Measurements from ENCODE around the gene NES. TPM values are rescaled to one million over a fixed set of nuclear protein-coding genes. Genes with fewer than 3 reads are reported as not detected.

NES gene
- total RNA-seq, 1 donor from 2014 or later, result 42.4 TPM

DNA sequence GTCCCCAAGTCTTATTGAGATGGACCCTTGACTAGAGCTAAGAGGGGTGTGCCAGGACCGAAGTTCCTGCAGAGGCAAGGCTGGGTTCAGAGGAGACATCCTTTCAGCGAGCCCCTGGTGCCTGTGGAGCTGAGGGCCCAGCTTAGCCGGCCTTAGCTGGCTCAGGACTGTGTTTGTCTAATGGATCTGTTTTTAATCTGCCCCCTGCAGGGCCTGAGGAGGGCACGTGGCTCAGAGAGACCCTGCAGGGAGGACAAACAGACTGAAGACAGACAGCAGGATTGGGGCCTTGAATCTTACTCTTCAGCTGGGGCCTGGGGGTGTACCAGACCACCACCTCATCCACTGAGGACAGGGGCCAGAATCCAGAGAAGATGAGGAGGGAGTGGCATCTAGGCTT lies 26.5 kb upstream of the NES start:
- DNase-seq (ENCODE audit: low spot score), result no peak

DNA sequence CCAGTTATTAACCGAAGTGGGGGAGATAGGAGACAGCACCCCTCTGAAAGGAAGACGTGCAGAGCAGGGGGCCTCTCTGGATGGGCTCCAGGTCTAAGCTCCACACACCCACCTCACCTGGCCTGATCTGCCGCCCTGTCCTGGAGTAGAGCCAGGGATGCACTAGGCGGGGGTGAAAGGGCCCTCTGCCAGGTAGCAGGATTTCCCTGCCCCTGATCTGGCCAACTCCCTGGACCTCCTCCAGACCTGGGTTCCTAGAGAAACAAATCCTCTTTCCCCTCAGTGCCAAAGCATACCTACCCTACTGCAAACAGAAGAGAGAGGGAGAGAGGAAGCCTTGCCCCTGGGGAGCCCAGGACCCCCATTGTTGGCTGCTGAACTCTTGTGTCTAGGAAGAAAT lies 26.1 kb upstream of the NES start:
- DNase-seq (ENCODE audit: low spot score), result no peak

DNA sequence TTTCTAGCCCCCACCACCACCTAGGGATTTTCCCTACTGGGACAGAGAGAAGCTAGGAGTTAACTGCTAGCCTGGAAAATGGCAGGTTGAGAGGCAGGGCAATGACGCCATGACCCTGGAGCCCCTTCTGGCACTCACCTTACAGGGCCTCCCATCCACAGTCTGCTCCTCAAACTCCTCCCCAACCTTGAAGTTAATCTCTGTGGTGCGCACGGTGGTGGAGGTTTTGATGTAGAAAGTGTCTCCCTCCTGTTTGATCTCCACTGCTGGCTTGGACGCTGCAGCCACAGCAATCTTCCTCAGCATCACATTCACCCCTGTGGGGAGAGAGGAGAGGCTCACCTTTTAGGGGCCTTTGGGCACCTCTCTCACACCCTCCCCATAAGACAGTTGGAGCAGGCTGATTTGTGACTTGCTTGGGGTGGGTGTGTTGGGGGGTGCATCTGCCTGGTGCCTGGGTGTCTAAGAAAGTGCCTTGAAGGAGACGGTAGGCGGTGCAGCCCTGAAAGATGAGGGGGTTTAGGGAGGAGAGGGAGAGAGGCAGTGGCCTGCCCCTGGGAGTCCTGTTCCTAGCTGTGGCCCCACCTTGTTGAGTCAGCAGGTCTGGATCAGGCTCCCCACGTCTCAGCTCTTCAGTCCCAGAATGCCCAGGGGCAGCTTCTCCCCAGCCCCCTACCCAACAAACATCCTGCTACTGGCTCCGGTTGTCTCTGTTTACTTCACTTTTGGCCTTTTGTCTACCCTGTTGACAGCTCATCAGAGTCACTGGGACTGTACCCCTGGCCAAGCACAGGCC lies 23.7 kb upstream of the NES start:
- no peak for DNase-seq (ENCODE audit: low spot score)

DNA sequence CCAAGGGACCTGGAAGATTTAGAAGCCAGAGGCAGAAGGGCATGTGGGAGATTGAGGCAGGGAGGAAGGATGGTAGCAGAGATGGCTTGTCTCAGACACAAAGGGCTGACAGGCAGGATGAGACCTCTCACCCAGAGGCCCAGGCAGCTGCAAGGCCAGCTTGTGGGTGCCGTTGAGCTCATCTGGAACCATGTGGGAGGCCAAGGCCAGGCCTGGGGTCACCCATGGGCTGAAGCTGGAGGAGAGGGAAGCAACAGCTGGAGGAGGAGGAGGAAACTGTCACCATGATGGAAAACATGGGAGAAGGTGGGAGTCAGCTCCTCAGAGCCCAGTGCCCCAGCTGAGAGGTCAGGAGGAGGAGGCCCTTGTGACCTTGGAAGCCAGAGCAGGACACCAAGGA lies 21.8 kb upstream of the NES start:
- no peak for DNase-seq (ENCODE audit: low spot score)

DNA sequence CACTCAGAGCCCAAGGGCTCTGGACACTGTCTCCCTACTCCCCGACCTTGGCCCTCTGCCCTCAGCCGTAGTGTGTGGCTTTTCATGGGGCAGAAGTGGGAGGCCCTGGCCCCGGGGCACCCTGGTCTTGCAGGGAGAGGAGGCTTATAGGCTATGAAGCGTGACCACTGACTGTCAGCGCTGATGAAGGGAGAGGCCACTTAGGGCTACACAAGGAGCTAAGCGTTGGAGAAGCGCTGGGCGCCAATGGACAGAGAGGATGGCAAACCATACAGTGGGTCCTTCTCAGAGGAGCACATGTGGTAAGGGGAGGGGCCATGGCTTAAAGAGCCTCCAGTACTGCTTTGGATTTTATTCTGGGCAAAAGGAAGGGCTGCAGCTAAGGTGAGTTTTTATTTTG lies 20.3 kb upstream of the NES start:
- DNase-seq (ENCODE audit: low spot score), result no peak

DNA sequence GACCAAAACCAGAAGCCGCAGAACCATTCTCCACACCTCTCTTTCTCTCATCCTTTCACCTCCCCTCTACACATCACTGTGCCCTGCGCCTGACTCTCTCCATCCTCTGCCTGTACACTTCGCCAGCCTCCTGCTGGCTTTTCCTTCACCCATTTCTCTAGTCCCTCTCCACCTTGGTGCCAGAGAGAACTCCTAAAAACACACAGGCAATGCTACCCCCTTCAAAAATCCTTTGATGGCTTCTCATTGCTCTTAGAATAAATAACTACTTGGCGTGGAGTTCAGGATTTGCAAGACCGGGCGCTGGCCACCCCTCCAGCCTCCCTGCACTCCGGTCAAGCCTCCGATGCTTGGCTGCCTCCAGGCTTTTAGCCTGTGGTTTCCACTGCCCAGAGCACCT lies 19.5 kb upstream of the NES start:
- DNase-seq (ENCODE audit: low spot score), result no peak

DNA sequence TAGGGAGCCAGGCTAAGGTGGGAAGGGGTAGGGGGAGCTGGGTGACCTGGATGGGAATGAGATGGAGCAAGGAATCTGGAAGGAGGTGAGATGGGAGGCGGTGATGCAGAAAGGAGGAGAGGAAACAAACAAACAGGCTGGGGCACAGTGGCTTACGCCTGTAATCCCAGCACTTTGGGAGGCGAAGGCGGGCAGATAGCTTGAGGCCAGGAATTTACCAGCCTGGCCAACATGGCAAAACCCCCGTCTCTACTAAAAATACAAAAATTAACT lies 17.4 kb upstream of the NES start:
- DNase-seq (ENCODE audit: low spot score), result no peak

DNA sequence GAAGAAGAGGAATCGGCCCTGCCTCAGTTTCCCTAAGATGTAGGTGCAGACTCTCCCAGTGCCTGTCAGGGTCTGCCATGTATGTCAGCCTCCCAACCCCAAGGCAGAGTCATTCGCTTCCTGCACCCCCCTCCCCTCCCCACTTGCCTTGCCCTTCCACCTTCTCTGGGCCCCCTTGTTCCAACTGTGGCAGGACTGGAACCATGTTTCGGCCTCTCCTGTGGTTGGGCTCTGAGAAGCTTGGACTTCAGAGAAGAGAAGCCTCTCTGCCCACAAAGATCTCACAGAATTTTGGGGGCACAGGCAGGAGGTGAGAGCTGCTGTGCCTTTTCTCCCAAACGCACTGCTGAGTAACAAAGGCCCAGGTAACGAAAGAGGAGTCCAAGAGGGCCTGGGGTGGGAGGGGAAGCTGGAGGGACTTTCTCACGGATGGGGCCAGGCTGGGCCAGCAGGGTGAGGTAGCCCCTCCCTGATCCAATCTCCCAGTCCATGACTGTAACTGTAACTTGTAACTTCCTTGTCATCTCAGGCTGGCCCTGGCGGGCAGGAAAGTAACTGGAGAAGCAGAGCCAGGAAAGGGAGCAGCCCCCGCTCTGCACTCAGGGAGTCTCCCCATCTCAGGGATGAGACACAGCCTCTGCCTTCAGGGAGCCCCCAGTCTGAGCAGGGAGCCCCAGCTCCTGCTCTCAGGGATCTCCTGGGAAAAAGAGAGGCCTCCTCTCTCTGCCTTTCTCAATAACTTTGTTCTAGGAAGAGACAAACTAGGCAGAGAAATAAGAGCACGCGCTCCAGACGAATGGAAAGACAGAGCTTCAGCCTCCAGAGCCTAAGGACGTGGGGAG lies 16.9 kb upstream of the NES start:
- peak; percentile 71 for DNase-seq (ENCODE audit: low spot score)

DNA sequence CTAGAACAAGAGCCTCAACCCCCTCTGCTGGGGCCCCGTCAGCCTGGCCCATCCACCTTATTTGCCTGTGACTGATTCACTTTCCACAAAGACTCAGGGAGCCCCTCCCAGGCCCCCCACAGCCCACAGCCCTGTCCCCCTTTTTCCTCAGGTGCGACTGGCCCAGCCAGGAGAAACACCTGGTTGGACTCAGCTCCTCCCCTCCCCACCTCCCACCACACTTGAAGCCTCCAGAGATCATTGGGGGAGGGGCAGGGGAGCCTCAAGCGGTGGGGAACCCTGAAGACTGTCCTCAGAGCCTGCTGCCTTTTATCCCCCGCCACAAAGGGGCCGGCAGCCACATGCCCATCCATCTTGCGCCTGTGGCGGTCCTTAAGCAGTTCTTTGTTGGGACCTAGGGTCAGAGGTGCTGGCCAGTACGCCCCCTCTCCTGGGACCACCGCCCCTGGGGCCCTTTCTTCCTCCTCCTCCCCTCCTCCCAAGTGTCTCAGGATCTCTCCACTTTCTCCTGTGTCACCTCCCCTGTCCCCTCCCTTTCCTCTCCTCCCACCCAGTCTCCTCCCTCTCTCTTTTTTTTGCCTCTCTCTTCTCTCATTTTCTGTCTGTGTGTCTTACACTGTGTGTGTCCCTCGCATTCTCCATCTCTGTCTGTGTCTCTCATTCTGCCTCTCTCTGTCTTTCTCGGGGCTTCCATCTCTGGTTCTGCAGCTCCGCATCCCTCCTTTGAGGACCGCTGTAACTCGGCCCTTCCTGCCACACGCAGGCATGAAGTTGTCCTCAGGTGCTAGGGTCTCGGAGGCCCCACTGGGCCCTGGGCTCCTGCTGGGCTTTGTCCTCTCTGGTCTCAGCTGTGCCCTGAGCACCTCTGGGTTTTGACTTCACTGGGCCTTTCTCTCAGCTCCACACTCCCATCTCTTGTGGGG lies 16.0 kb upstream of the NES start:
- peak; percentile 71 for DNase-seq (ENCODE audit: low spot score)

DNA sequence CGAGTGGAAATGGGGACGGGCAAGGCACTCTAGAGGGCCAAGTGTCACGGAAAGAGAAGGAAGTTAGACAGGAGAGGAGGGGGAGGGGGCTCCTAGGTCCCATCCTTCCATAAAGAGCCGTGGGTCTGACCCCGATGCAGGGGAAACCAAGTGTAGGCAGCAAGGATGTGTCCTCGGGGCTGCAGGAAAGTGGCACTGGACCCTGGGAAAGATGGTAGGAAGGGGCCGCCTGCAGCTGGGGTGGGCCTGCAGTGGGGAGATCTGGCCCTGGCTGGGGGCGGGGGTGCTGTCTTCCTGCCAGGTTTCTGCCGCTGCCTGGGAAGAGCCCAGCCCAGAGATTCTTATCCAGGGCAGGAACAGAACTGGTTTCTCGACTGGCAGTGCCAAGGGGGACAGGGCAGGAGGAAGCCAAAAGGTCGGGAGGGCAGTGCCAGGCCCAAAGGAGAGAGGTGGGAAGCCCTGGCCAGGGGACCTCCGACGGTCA lies 15.3 kb upstream of the NES start:
- DNase-seq (ENCODE audit: low spot score), result peak; percentile 64

DNA sequence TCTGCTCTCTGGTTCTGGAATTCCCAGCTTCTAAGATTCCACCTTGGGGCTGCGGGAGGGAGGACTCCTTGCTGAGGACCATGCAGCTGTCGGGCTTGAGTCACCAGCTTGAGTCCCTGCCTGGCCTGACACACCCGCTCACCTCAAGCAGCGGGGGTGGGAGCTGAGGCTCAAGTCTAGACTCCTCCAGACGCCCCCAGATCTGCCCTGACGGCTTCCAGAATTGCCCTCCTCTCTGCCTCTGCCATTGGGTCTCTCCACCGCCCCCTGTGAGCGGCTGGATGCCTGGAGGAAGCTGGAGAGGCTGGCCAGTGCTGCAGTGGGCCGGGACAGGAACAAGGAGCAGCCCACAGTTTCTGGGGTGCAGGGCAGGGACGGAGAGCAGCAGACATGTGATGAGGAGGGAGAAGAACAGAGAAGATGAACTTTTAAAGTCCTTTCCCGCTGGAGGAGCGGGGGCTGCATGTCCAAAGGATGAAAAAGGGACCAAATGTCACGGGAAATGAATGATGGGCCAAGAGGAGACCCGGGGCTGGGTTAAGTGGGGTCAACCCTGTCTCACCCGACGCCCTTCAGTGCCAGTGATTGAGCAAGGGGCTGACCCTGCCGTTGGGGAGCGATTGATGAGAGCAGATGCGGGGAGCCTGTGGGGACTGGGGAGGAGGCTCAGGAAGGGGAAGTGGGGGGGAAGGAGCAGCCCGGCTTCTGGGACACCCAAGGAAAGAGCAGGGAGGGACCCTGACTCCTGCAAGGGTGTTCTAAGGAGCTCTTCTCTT lies 14.6 kb upstream of the NES start:
- no peak for DNase-seq (ENCODE audit: low spot score)

DNA sequence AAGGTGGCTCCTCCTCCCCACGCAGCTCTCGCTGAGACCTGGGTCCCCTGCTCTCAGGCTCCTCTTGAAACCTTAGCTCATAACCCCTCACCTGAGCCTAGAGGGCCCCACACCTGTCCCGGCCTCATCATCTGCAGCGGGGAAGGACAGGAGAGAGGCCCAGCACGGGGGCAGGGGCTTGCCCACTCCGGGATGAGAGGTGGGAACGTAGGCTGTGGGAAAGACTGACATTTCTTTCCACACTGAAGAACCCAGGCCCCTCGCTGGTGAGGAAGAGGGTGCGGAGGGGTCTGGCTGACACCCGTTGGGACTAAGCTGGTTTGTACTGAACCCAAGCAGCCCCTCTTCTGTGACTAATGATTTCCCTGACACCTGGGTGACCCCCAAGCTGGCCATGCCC lies 14.0 kb upstream of the NES start:
- DNase-seq (ENCODE audit: low spot score), result no peak

DNA sequence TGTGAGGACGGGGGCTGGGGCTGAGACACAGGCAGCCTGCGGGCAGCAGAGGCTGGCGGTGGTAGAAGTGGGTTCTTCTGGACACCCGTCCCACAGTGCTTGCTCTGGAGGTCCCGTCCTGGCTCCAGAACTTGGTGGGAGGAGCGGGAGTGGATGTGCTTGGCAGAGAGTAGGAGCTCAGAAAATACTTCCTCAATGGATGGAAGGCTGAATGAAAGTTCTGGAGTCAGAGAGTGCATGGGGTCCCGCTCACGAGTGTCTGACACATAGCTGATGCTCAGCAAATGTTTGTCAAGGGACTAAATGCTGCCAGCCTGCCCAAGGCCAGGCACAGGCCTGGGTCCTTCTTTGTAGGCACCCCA lies 13.4 kb upstream of the NES start:
- DNase-seq (ENCODE audit: low spot score), result no peak

DNA sequence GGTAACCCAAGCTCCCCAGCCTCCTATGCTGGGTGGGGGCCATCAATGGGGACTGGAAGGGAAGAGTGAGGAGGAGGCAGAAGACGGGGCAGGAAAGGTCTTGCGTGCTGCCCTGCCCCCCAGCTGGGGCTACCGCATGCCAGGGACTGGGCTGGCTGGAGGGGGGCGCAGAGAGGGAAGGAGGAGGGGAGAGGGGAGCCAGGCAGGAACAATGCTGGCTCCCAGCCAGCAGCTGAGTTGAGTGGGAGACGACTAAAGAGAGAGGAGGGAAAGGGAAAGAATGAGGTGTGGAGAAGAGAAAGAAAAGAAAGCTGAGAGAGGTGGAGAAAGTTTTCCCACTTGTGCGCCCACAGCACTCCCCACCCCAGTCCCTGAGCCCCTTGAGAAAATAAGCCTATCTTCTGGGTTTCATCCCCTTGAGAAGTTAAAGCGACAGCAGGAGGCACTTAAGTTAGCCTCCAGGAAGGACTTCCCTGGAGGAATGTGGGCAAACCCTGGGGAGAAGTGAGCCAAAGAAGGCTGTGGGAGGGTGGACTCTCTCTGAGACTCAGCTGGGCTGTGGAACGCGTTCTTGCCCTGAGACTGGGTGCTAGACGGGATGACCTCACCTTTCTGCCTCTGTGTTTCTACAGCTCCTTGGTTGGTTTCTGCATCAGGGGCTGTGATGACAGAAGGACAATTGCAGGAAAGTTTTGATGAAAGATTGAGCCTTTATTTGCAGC lies 12.9 kb upstream of the NES start:
- no peak for DNase-seq (ENCODE audit: low spot score)

DNA sequence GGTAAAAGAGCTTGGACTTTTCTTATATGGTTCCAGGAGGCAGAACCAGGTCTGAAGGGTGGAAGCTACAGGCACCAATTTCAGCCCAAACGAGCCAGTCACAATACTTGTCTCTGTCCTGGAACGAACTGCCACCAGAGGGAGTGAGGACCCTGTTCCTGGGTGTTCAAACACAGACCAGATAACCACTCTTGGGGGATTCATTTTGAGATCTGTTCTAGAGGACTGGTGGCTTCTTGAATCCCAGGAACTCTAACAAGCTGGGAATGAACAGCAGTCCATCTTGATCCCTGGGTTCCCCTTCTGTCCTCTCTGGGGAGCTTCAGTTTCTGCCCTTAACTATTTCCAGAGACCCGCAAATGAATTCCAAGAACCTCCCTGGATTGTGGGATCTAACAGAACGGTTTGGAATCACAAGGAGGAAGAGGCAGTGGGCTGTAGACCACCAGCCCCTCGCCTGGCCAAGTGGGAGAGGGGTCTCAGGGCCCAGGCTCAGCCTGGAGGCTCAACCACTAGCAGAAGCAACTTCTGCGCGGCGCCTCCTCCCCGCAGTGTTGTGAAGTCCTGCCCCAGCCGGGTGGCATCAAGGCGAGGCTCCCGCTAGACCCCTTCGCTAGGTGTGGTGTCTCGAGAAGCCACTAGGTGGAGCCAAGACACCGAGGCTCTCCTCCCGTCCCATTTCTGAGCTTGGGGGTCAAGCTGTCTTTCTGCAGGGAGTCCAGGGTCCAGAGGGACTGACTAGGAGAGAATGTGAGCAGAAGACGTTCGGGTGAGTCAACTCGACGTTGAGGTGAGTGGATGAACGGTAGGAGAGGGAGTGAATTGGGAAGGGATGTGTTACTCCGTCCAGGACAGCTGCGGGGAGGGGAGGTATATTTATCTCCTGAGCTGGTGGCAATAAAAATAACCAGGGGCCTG lies 12.1 kb upstream of the NES start:
- peak; percentile 84 for DNase-seq (ENCODE audit: low spot score)

DNA sequence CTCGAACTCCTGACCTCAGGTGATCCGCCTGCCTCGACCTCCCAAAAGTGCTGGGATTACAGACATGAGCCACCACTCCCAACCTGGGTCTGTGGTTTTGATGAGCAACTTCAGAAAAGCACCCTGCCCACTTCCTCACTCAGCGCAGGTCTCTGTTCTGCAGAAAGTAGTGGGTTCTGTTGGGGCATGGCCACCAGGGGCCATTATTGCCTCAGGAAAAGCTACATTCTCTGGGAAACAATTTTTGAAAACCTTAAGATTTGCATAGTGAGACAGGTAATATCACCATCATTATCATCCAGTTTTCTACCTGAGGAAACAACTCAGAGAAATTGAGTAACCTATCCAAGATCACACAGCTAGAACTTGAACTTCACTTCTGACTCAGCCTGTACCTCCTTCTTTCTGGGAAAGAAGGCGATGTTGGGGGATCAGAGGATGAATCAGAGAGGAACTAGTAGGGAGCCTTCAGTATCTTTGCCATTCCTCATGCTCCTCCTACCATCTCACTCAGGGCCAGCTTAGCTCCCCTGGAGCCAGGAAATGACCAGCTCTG lies 7.1 kb upstream of the NES start:
- no peak for DNase-seq (ENCODE audit: low spot score)

DNA sequence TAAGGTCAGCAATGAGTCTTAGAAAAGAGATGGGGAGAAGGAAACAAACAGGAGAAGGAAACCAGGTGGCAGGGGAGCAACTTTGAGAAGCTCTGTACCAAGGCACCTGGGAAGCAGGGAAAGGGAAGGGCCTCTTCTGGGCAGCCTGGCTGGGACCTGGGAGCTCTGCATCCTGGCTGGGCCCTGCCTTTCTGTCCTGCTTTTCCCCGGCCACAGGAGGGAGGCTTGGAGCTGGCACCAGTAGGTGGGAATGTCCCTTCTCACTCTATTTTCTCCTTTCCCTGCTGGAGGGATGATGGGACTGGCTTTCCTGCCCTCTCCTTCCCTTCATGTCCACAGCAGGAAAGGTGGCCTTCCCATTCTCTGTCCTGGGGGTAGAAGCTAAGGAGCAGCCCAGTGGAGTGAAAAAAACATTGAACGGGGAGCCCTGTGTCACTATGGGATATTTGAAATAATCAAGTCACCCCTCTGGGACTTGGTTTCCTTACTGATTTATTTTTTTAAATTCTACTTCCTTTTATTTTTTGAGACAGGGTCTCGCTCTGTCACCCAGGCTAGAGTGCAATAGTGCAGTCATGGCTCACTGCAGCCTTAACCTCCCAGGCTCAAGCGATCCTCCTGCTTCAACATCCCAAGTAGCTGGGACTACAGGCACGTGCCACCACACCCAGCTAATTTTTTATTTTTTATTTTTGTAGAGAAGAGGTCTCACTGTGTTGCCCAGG lies 5.1 kb upstream of the NES start:
- DNase-seq (ENCODE audit: low spot score), result no peak

DNA sequence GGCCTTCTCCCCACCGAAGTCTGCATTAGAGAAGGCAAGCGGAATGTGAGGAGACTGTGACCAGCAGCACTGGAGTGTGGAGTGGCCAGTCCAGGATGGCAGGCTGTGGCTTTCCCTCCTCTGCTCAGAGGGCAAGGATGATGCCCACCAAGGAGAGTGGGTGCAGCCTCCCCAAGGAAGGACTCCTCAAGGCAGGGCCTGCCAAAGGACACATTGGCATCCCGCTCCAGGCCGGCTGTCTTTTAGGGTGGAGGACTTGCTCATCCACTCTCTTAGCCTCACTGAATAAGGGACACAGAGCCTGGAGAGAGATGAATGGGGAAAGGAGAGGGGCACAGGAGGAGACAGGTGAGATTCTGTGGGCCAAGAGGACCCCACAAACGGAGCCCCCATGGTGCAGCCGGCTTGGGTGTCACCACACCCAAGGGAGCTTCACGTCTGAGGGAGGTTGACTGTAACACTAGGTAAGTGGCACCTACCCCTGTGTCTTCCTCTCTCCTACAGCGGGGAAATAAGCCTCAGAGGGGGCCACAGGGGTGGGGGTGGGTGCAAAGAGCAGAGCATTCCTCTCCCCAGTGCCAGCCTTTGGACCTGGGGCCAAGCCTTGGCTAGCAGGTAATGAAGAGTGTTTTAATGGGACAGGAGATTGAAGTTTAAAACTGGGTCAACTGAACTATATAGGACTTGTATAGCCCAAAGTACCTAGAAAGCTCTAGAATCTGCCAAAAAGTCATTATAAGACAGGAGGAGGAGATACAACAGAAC lies 4.2 kb upstream of the NES start:
- no peak for DNase-seq (ENCODE audit: low spot score)
